Stomach (tissue), 9 donors: Measurements from ENCODE around the gene SH3BGRL2. TPM values are rescaled to one million over a fixed set of nuclear protein-coding genes. Genes with fewer than 3 reads are reported as not detected.

Source experiments
- DNase-seq, 2 donors: peaks; one replicate each; pipeline versions ENCODE4 v3.0.0 to v3.0.0-alpha.2; 2013 to 2019
- H3K27ac ChIP-seq, 5 donors: fragments of 200-600 bp in 4 of 5; sonication (generic) in 4 of 5; one replicate each; pipeline ENCODE4 v1.5.1; 2013 to 2019; ENCODE audit warnings: mild to moderate bottlenecking in 1 of 5, moderate library complexity in 1 of 5
- H3K27me3 ChIP-seq, 3 donors: fragments of 200-600 bp; sonication (generic); one replicate each; pipeline ENCODE4 v1.5.1; 2017 to 2019; ENCODE audit warnings: mixed run types in 1 of 3
- H3K36me3 ChIP-seq, 4 donors: fragments of 200-600 bp; sonication (generic); 1 replicate in 3 of 4; 2 replicates in 1 of 4; pipeline ENCODE4 v1.5.1; 2016 to 2019
- H3K4me1 ChIP-seq, 4 donors: fragments of 200-600 bp; sonication (generic); one replicate each; pipeline ENCODE4 v1.5.1; 2016 to 2019
- H3K4me3 ChIP-seq, 4 donors: fragments of 200-600 bp; sonication (generic) in 3 of 4; one replicate each; pipeline ENCODE4 v1.5.1; 2016 to 2019; ENCODE audit warnings: mild to moderate bottlenecking in 1 of 4
- H3K9me3 ChIP-seq, 4 donors: fragments of 200-600 bp; sonication (generic); one replicate each; pipeline ENCODE4 v1.5.1; 2016 to 2019
- EP300 ChIP-seq: sonication (generic); formaldehyde crosslinking; IDR thresholded peaks from one replicate; pipeline ENCODE4 v1.6.1; 2017; ENCODE audit warnings: antibody characterized with exemption
- POLR2A ChIP-seq, 4 donors: fragments of 450-650 bp; IDR thresholded peaks; one replicate each; pipeline ENCODE4 v1.6.1; 2016; ENCODE audit warnings: antibody characterized with exemption in 4 of 4, control low read depth in 2 of 4, mild to moderate bottlenecking in 1 of 4, moderate library complexity in 1 of 4
- POLR2AphosphoS5 ChIP-seq, 3 donors: sonication (generic); formaldehyde crosslinking; IDR thresholded peaks; one replicate each; pipeline ENCODE4 v1.6.1; 2016; ENCODE audit warnings: antibody characterized with exemption in 3 of 3
- WGBS, 5 donors: extraction: QIAGEN DNeasy Blood & Tissue Kit in 3 of 5; methylation state at CpG; one replicate each; pipeline versions ENCODE4 v1.1.5 to v1.1.7; 2013 to 2018; 5-methylcytosine and 5-hydroxymethylcytosine counted together
- intact Hi-C: fragments of 100-400 bp; cut with DNase I; formaldehyde crosslinking; loops from one replicate; pipeline ENCODE4 v1.15.1; 2023; ENCODE audit warnings: low total_unique reads
- polyA plus RNA-seq, 3 donors: library from polyadenylated mRNA; stranded (reverse); fragments of 200-250 nt; gene quantifications; one replicate each; pipeline ENCODE4 v1.2.3, GENCODE V29; 2013
- total RNA-seq, 5 donors: library from RNA; depleted of rRNA; stranded (reverse); fragments of >200 nt; gene quantifications; one replicate each; pipeline versions ENCODE4 v1.1.0 to v1.2.3, GENCODE V29; 2014 to 2016
- TF ChIP-seq, protein P1 (sequence below), 7 experiments: fragments of 450-650 bp in 4 of 7; fragments of 200-600 bp in 3 of 7; sonication (generic) in 3 of 7; IDR thresholded peaks; one replicate each; pipeline ENCODE4 v1.5.1; 2016 to 2019; ENCODE audit warnings: antibody characterized with exemption in 7 of 7, control low read depth in 2 of 7, mild to moderate bottlenecking in 1 of 7
- donor health status: healthy with polysubstance abuse.
- donor health status: Bipolar disorder and iron deficiency.
- donor health status: healthy.

SH3BGRL2 gene
- total and polyA plus RNA-seq, 8 donors: 14.8 to 225 (median 33.3) TPM

DNA sequence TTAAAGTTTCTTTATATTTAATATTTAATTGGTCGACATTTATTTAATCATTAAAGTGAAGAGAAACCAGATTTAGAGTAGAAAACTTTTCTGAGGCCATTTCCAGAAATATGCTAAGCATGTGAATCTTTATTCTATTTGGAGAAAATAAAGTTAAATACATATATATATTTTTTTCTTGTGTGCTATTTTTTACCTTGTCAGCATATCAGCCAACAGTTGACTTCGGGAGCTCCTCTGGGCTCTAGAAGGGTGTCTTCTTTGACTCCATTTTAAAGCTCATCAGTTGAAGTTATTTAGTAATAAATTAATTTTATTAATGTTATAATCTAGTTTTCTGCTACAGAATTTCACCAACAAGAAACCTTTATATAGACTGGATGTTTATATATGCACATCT is 73.1 kb downstream of the SH3BGRL2 start:
- TF ChIP-seq POLR2AphosphoS5 (IDR thresholded peaks at IDR 0.05) (no peak), POLR2A (IDR thresholded peaks at IDR 0.05) (no peak), EP300 (no peak)
- TF ChIP-seq, protein P1, sequence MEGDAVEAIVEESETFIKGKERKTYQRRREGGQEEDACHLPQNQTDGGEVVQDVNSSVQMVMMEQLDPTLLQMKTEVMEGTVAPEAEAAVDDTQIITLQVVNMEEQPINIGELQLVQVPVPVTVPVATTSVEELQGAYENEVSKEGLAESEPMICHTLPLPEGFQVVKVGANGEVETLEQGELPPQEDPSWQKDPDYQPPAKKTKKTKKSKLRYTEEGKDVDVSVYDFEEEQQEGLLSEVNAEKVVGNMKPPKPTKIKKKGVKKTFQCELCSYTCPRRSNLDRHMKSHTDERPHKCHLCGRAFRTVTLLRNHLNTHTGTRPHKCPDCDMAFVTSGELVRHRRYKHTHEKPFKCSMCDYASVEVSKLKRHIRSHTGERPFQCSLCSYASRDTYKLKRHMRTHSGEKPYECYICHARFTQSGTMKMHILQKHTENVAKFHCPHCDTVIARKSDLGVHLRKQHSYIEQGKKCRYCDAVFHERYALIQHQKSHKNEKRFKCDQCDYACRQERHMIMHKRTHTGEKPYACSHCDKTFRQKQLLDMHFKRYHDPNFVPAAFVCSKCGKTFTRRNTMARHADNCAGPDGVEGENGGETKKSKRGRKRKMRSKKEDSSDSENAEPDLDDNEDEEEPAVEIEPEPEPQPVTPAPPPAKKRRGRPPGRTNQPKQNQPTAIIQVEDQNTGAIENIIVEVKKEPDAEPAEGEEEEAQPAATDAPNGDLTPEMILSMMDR (IDR thresholded peaks at IDR 0.05): no peak
- H3K27me3 ChIP-seq: no peaks in the 10 kb centered on the region
- peaks cover 0 to 38% (median 24%) of the 10 kb centered on the region in 4 donors for H3K36me3 ChIP-seq
- 85 to 96% (median 95%) methylated on average over 2 of the region's 2 CpGs for WGBS, 5 donors
- intact Hi-C loops: no loop called here
- no peak overlapping the region for H3K27ac ChIP-seq
- H3K4me1 ChIP-seq: no peaks in the 10 kb centered on the region
- no peak for DNase-seq
- H3K4me3 ChIP-seq: no peak overlapping the region
- H3K9me3 ChIP-seq: no peaks in the 10 kb centered on the region

DNA sequence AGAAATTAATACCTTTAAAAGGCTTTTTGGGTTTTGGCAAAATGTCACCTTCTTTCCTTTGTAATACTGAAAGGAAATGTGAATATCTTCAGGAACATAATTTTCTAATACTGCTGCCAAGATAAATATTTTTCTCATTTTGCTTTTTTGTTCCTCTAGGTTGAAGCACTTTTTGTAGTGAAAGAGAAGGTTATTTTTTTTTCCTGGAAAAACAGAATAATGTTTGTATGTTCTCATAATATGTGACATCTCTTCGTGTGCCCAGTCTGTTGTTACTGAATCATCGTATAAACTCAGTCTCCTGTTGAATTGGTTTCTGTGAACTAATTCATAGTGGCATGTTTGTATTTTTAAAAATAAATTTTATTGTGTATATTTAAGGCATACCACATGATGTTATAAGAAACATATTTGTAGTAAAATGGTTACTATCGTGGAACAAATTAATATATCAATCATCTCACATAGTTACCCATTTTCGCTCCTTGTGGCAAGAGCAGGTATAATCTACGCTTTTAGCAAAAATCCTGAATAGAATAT is 74.4 kb downstream of the SH3BGRL2 start:
- H3K9me3 ChIP-seq: no peaks in the 10 kb centered on the region
- H3K36me3 ChIP-seq: peaks cover 0 to 25% (median 13%) of the 10 kb centered on the region in 4 donors
- DNase-seq: no peak
- 74 to 87% (median 78%) methylated on average over 5 of the region's 5 CpGs for WGBS, 5 donors
- no peak overlapping the region for H3K4me3 ChIP-seq
- no peaks in the 10 kb centered on the region for H3K4me1 ChIP-seq
- intact Hi-C loops: no loop called here
- H3K27ac ChIP-seq: peak overlapping the region in 1 of 5 donors; percentile 17
- TF ChIP-seq EP300: no peak
- no peak for TF ChIP-seq POLR2A (IDR thresholded peaks at IDR 0.05)
- TF ChIP-seq, protein P1 (IDR thresholded peaks at IDR 0.05): no peak
- no peak for TF ChIP-seq POLR2AphosphoS5 (IDR thresholded peaks at IDR 0.05)
- H3K27me3 ChIP-seq: no peaks in the 10 kb centered on the region

DNA sequence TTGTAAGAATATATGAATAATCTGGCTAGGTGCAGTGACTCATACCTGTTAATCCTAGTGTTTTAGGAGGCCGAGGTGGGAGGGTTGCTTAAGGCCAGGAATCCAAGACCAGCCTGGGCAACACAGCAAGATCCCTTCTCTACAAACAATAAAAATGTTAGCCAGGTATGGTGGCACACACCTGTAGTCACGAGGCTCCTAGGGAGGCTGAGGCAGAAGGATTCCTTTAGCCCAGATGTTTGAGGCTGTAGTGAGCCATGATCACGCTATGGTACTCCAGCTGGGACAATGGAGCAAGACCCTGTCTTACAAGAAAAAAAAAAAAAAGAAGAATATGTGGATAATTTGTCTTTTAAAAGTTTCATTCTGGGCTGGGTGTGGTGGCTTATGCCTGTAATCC is 75.4 kb downstream of the SH3BGRL2 start:
- 85 to 94% (median 91%) methylated on average over 3 of the region's 3 CpGs for WGBS, 5 donors
- H3K9me3 ChIP-seq: no peaks in the 10 kb centered on the region

DNA sequence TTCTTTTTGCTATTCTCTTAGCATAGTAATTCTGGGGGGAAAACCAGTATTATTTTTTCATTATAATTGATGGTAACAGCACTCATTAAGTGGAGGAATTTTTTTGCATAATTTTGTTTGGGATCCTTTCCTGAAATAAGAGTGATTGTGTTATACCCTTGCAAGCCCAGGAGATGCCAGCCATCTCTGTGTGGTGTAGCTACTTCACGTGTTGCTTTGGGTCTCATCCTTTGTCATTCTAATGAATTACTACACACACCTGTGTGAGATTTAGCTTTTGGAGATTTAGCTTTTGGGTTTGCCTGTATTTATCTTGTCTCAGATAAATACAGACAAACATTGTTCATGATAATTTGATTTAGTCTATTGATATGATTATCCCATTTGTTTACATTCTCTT is 76.5 kb downstream of the SH3BGRL2 start:
- intact Hi-C loops: no loop called here
- H3K27ac ChIP-seq: no peak overlapping the region
- DNase-seq: no peak
- TF ChIP-seq, protein P1 (IDR thresholded peaks at IDR 0.05): no peak
- TF ChIP-seq EP300: no peak
- TF ChIP-seq POLR2AphosphoS5 (IDR thresholded peaks at IDR 0.05): no peak
- no peak for TF ChIP-seq POLR2A (IDR thresholded peaks at IDR 0.05)
- peaks cover 0 to 9% (median 5%) of the 10 kb centered on the region in 4 donors for H3K36me3 ChIP-seq
- H3K9me3 ChIP-seq: no peaks in the 10 kb centered on the region
- H3K27me3 ChIP-seq: no peaks in the 10 kb centered on the region
- peaks cover 0 to 4% (median 0%) of the 10 kb centered on the region in 4 donors for H3K4me1 ChIP-seq
- no peak overlapping the region for H3K4me3 ChIP-seq
- 65 to 88% (median 80%) methylated on average over 1 of the region's 1 CpG for WGBS, 5 donors

More for the DNA sequence above, 75.4 kb downstream of the SH3BGRL2 start:
- Histone ChIP-seq H3K27me3 (no peaks in the 10 kb centered on the region), H3K36me3 (peaks cover 0 to 15% (median 8%) of the 10 kb centered on the region in 4 donors), H3K27ac (no peak overlapping the region), H3K4me3 (no peak overlapping the region), H3K4me1 (peaks cover 0 to 2% (median 0%) of the 10 kb centered on the region in 4 donors)
- intact Hi-C loops: no loop called here
- DNase-seq: no peak
- no peak for TF ChIP-seq EP300
- TF ChIP-seq, protein P1 (IDR thresholded peaks at IDR 0.05): no peak
- TF ChIP-seq POLR2A (IDR thresholded peaks at IDR 0.05): no peak
- TF ChIP-seq POLR2AphosphoS5 (IDR thresholded peaks at IDR 0.05): no peak
